Thyroid gland (tissue), 4 donors: ENCODE data around the gene ACSL6.

Experiments used
- CTCF ChIP-seq, 6 experiments: fragments of 200-600 bp in 3 of 6; fragments of 450-650 bp in 3 of 6; sonication (generic) in 3 of 6; IDR thresholded peaks; one replicate each; pipeline ENCODE4 v1.5.1; 2016 to 2019; ENCODE audit warnings: antibody characterized with exemption in 6 of 6, mild to moderate bottlenecking in 2 of 6, inconsistent platforms in 1 of 6, moderate library complexity in 1 of 6
- POLR2A ChIP-seq, 2 donors: fragments of 450-650 bp; IDR thresholded peaks; one replicate each; pipeline ENCODE4 v1.6.1; 2017; ENCODE audit warnings: antibody characterized with exemption in 2 of 2, mild to moderate bottlenecking in 2 of 2, moderate library complexity in 1 of 2

DNA sequence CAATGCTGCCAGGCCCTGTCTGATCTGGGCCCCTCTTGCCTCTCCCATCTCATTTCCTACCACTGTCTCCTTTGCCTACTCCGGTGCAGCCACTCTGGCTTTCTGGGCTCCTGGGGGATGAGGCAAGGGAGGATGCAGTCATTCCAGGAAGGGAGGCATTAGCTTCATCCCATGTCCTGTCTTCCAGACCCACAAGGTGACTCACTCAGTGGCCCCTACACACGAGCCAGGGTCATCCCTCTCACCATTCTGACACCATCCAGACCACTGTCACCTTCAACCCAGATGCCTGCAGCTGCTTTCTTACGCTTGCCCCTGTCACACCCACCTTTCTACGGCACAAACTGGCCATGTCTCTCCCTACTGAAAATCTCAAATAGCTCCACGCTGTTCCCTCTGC lies 19.1 kb downstream of the ACSL6 start:
- TF ChIP-seq CTCF (IDR thresholded peaks at IDR 0.05): no peak
- TF ChIP-seq POLR2A (IDR thresholded peaks at IDR 0.05): no peak
